ENCODE data around the gene TCF4.

Gene TCF4

GRCh38 chr18:55249550-55249949, 338.4 kb downstream of the TCF4 start:
- no peak for FAIRE-seq

- FAIRE-seq: no peak
Measured at GRCh38 chr18:55248495-55248894, 339.5 kb downstream of the TCF4 start.

DNA sequence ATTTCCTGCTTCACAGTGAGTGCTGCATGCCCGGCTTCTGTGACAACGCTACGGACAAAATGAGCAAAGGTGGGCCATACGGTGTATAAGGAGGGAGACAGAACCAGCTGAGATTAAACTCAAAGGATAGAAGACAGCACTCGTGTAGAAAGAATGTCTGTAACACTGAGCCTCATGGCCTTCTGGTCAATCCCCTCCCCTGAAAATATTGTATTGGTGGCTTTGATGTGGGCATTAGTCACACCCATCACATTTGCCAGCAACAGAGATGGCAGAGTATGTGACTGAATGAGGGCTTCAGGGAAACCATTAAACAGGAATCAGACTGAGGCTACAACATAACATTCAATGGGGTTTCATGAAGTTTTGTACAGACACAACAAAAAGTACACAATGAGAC, 341.0 kb downstream of the TCF4 start:
- FAIRE-seq: no peak

DNA sequence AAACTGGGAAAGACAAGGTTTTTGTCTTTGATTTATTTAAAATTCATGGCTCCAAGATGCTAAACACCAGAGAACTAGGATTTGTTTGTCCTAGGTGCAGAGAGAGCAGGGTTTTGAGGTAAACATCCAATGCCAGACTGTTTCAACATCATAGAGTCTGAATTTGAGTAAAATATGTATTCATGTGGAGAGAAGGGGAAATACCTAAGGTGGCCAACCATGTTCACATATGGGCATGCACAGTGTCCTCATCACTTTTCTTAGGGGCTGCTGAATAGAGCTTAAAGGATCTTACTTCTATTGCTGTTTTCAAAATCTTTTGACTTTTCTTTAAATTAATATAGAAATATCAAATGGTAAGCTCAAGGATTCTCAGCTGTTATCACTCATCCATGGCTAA, 341.7 kb downstream of the TCF4 start:
- FAIRE-seq: no peak

DNA sequence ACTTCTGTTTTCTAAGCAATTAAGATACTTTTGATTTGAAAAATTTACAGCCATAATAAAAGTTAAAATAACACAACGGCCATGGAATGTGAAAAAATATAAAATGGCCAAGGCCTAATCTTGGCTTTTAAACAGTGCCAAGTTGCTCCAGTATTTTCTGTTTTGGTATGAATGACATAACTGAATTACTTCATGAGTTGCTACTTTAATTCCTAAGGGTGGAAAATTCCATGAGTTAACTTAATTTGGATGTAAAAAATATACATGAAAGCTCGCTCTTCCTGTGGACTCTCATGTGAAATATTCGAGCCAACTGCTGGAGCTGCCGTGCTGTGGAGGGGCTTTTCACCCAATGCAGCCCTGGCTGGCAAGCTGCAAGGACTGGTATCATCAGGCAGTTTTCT, 342.8 kb downstream of the TCF4 start:
- no peak for FAIRE-seq

DNA sequence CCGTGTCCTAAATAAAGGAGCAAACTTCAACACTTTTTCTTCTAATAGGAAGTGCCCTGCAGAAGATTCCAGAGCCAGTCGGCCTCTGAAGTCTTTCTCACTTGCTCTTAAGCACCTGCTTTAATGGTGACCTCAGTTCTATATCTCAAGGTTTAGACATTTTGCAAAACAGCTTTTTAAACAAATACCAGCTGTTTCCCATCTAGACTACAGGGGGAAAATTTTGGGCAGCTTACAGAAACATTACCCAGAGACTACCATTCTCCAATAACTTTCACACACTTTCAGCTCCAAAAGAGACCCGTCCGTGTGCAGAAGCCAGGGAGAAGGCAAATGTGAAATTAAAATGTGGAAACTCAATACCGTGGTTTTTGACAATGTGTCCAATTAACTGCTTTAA, 343.4 kb downstream of the TCF4 start:
- FAIRE-seq: no peak

DNA sequence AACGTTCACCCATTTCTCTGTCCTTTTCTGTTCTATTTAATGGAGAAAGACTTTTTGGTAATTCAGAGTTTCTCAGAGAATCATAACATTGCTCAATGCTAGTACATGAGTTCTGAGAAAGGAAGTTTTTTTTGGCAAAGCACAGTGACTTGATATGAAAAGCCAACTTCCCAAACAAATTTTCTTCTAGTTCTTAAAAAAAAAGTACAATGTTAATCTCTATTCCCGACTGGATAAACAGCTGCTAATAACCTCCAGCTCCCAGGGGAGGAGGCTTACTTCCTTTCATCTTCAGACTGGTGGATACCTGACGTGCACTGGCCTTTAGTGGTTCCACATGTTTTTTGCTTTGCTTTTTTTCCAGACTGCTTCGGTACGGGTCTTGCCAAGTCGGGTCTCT, 344.1 kb downstream of the TCF4 start:
- no peak for FAIRE-seq

DNA sequence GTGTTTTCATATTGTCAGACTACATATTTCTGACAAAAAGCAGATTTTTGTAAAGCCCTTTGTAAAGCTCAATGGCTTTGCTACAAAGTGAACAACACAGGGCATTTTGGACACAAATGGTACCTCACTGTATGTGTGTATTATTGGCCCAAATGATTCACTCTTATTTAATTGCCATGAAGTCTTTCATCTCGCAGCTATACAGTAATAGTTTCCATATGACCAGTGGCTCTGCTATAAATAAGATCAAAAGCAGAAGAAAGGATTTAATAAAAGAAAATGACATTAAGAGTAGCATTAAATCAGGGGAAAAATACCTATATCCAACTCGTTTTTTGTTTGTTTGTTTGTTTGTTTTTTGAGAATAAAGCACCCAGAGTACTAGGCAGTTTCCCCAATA, 344.7 kb downstream of the TCF4 start:
- FAIRE-seq: no peak

DNA sequence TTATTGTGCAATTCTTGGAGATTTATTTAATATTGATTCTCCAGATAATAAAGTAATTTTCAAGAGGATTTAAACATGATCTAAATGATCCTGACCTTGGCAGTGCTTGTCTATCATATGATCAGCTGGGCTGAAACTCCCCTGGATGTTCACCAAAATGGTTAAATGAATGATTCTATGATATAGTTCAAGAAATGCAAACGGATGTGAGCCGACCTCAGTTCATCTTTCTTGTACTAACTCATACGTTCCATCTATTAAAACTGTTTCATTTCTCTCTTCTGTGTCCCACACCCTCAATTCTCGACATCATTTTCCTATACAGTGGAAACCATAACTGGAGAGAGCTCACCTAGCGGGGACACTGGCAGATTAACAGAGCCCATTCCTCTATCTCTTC, 347.0 kb downstream of the TCF4 start:
- no peak for FAIRE-seq

- no peak for FAIRE-seq
Measured at GRCh38 chr18:55239740-55240139, 348.3 kb downstream of the TCF4 start.

DNA sequence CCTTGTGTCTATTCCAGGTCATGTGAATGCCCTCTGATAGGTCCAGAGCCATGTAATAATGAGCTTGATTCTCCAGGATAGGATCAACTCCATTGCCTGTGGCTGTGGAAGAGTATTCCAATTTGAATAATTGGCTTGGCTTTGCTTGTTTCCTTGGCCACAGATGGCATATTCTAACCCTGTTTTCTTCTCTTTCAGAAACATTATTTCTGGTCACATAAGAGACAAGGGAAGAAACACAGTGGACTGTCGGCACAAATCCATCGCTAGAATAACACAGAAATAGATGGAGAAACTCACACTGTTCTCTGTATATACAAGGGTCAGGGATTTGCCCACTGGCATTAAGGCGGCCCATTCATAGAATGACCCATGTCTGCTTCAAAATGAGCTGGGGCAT, 350.3 kb downstream of the TCF4 start:
- no peak for FAIRE-seq

- no peak for FAIRE-seq
Measured at GRCh38 chr18:55236150-55236931, 351.7 kb downstream of the TCF4 start.

- no peak for FAIRE-seq
Measured at GRCh38 chr18:55235094-55235461, 352.9 kb downstream of the TCF4 start.

GRCh38 chr18:55234366-55235093, 353.5 kb downstream of the TCF4 start:
- FAIRE-seq: no peak

DNA sequence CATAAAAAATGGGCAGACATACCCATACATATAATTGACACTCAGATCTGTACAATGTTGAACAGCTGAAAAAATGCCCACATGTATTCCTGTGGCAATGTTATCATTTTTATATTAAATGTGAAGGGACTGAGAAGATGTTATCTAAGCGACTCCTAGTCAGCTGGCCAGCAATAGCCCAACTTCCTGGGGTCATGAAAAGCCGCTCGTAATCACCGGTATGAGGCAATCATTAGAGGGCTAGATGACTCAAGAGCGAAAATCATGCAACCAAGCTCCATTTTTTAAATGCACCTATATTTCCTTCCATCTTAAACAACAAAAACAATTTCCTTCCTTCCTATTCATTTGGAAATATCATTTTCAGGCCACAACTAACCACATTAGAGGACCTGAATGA, 354.1 kb downstream of the TCF4 start:
- FAIRE-seq: no peak

DNA sequence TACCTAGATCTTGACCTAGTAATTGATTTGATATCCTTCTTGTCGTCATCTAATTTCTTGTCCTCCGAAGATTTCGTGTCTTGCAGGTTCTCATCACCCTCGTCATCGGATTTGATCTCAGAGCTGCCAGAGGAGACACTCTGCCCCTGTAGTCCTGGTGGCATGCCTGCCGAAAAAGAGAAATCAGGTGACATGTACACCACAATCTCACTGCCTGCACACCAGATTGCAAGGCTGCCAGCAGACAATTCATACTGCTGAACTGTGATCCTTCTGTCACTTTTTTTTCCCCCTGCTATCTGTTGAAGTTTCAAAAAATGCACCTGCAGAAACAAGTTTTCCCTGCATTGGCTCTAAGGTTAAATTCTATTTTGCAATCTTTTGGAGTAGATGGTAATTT, 355.5 kb downstream of the TCF4 start:
- FAIRE-seq: no peak

DNA sequence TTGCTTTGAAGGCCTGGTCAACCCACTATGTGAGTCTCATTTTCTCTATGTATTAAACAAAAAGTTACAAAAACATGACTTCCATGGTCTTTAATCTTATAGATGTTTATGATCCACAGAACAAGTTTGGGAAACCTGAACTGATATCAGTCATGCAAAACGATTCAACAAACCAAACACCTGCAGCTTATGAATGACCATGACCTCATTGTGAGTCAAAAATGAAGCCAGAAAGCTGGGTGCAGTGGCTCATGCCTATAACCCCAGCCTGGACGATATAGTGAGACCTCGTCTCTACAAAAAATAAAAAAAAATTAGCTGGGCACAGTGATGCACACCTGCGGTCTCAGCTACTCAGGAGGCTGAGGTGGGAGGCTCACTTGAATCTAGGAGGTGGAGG, 358.3 kb downstream of the TCF4 start:
- no peak for FAIRE-seq

- FAIRE-seq: no peak
Measured at GRCh38 chr18:55228707-55229106, 359.3 kb downstream of the TCF4 start.

DNA sequence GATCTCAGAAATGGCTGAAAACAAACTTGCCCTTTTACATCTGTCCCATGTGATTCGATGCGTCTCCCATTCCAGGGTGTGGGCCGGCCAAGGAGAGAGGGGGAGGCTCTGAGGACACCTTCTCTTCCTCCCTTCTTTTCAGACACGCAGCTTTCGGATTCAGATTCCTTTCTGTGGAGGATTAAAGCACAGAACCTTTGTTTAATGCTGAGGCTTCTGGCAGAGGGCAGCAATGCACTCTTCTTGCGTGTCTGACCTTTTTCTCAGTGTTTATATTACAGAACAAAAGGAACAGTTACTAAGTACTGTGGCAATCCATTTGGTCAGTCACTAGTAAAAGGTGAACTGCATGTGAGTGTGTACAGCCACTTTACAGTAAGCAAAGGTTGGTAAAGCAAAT, 359.8 kb downstream of the TCF4 start:
- FAIRE-seq: no peak

DNA sequence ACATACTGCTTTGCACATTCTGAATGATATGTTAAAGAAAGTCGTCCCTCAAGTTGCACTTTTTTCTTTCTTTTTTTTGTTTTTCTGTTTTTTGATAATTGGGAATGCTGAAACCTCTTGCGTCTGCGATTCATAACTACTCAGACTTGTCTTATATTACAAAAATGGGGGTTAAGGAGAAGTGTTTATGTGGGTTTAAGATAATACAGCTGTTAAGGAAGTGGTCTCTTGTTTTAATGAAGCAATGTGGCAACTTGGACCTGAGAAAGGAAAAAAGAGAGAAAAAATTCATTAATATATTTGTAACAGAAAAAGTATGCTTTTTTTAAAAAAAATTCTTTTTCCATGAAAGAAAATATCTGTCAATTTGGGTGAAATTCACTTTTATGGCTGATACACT, 360.2 kb downstream of the TCF4 start:
- FAIRE-seq: no peak

- FAIRE-seq: no peak
Measured at GRCh38 chr18:55226044-55226443, 361.9 kb downstream of the TCF4 start.

DNA sequence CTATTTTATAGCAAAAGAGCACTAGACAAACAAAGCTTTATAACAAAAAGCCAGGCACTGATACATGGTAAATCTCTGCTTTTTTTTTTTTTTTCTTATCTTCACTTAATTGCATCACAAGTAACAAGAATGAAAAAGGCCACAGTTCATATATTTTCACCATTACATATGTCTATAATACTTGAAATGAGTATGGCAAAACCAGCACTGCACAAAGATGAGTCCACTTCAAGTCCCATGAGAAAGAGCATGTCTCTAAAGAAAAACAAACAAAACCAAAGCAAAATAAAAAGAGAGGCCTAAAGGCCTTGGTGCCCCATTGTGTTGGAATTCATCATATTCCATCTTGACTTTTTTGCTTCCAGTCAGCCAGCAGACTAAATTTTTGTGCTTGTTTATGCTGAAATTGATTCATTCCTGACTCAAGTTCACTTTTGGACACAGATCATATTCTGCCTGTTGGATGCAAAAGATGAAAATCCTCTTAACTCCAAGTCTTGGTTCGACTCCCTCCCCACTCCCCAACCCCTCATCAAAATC, 363.8 kb downstream of the TCF4 start:
- no peak for FAIRE-seq

GRCh38 chr18:55221622-55222021, 366.4 kb downstream of the TCF4 start:
- no peak for FAIRE-seq

DNA sequence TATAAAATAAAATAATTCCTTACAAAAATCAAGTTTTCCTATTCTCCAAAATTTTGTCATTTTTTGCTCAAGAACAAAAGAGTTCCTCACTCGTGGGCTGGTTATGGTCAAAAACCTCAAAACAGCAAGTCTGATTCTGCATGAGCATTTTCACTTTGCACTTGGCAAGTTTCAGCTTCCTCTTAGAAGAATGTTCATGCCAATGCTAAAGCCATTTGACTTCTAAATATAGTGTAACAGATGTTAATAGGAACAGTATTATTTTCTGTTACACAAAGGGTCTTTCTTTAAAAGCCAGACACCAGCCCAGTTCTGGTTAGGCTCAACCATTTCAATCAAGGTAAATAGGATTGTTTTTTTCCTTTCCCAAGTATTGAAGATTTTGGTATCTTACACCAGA, 367.5 kb downstream of the TCF4 start:
- FAIRE-seq: no peak

DNA sequence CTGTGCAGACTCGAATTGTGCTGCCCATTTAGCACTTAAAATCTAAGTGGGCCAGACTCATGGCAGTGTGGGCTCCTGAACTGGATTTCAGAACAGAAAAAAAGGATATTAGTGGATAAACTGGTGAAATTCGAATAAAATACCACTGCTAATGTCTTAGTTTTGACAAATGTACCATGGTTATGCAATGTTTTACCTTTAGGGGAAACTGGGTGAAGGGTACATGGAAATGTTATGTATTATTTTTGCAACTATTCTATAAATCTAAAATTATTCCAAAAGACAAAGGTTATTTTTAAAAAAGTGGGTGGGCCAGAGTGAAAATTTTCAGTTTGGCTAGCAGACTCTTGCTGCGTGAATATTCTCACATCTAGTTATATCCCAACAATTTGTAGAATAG, 368.2 kb downstream of the TCF4 start:
- FAIRE-seq: no peak

Measured in G401.6 (cell line).